Mammary microvascular endothelial cell (primary cell): ENCODE measurements around the gene CEP68. TPM values are rescaled to one million over a fixed set of nuclear protein-coding genes. Genes with fewer than 3 reads are reported as not detected.

Experiments
- total RNA-seq: library from RNA; depleted of rRNA; stranded (reverse); fragments of >200 nt; gene quantifications from 2 replicates; pipeline ENCODE4 v1.2.3, GENCODE V29; 2015

Gene CEP68, protein sequence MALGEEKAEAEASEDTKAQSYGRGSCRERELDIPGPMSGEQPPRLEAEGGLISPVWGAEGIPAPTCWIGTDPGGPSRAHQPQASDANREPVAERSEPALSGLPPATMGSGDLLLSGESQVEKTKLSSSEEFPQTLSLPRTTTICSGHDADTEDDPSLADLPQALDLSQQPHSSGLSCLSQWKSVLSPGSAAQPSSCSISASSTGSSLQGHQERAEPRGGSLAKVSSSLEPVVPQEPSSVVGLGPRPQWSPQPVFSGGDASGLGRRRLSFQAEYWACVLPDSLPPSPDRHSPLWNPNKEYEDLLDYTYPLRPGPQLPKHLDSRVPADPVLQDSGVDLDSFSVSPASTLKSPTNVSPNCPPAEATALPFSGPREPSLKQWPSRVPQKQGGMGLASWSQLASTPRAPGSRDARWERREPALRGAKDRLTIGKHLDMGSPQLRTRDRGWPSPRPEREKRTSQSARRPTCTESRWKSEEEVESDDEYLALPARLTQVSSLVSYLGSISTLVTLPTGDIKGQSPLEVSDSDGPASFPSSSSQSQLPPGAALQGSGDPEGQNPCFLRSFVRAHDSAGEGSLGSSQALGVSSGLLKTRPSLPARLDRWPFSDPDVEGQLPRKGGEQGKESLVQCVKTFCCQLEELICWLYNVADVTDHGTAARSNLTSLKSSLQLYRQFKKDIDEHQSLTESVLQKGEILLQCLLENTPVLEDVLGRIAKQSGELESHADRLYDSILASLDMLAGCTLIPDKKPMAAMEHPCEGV
- 9.8 and 9.9 TPM in 2 replicates for total RNA-seq

GRCh38 chr2:65056215-65057053, at the start of gene CEP68:
Gene CEP68, plus strand, starts transcription at chr2:65056416. Its CDS starts 13,029 bp downstream, at chr2:65069445.

DNA sequence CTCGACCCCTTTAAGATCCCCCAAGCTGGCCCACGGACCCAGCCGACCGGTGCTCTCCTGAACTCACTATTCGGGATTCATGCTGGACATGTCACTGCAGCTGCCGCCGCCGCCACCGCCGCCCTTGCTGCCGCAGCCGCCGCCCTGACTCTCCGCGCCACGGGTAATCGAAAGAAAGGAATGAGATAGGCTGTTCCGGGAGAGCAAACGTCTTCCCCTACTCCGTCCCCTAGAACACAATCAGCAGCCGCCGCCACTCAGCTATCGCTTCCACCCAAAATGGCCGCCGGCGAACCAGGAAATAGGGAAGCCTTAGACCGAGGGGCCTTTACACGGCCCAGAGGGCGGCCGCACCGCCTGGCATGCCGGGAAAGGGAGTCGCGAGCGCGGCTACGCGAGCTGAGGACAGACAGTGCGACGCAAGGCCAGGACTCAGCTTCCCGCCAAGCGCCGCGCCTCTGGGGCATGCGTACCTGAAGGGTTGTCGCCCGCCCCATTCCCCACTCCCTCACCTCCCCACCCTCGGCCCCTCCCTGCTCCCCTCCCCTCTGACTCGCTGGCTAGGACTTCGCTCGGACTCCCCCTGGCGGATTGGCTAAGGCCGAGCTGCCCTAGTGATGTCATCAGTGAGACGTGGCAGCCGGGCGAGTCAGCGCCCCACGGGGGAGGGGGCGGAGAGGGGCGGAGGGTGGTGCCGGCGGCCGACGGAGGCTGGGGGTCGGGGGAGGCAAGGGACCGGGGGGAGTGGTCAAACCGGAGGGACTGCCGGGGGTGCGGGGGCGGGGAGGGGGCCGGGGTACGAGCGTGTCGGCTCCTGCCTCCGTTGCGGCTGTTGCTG, 73.8 kb downstream of the CEP68 start, which contains the start of gene RAB1A:
TSS of gene RAB1A (minus strand) at position 281 of the 838 bp plus-strand sequence. CDS start at position 90, 191 bp downstream.

Other genes starting within 250 kb of the CEP68 start
- gene SLC1A4, start 67.0 kb upstream of the CEP68 start, total RNA-seq: 5.6 and 7.6 TPM in 2 replicates
- 87.1 and 90.4 TPM in 2 replicates for gene RAB1A, start 73.7 kb downstream of the CEP68 start, total RNA-seq
- gene ACTR2, start 171.4 kb downstream of the CEP68 start, total RNA-seq: 98.9 and 101 TPM in 2 replicates